Measurements from ENCODE around the gene EREG.

DNA sequence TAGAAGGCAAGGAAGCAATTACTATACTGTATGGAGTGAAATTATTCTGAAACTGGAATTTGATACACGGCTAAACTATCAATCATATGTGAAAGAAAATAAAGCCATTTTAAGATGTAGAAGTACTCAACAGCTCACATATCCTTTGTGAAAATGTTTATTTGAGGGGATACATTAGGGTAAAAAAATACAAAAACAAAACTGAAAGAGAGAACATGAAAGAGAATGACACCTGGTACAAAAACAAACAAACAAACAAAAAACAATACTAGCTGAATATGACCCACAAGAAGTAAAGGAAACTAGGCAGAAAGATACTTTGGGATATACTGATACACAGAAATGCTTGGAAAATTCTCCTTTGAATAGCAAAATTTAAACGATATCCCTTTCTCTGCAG is 59.2 kb downstream of the EREG start:
- TF ChIP-seq, protein P1, sequence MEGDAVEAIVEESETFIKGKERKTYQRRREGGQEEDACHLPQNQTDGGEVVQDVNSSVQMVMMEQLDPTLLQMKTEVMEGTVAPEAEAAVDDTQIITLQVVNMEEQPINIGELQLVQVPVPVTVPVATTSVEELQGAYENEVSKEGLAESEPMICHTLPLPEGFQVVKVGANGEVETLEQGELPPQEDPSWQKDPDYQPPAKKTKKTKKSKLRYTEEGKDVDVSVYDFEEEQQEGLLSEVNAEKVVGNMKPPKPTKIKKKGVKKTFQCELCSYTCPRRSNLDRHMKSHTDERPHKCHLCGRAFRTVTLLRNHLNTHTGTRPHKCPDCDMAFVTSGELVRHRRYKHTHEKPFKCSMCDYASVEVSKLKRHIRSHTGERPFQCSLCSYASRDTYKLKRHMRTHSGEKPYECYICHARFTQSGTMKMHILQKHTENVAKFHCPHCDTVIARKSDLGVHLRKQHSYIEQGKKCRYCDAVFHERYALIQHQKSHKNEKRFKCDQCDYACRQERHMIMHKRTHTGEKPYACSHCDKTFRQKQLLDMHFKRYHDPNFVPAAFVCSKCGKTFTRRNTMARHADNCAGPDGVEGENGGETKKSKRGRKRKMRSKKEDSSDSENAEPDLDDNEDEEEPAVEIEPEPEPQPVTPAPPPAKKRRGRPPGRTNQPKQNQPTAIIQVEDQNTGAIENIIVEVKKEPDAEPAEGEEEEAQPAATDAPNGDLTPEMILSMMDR (IDR thresholded peaks at IDR 0.05 in 2 of 3, conservative IDR thresholded peaks at IDR 0.05 in 1 of 3; ENCODE audit: borderline replicate concordance in 1 of 3, insufficient read depth in 1 of 3, low read depth in 2 of 3, low read length in 2 of 3) = no peak
- no peak for TF ChIP-seq POLR2A (IDR thresholded peaks at IDR 0.05; ENCODE audit: borderline replicate concordance, extremely low read depth, insufficient read depth, insufficient read length)
- TF ChIP-seq POLR2AphosphoS5 (IDR thresholded peaks at IDR 0.05; ENCODE audit: low read depth, low read length) = no peak
- TF ChIP-seq CBX3 (IDR thresholded peaks at IDR 0.05; ENCODE audit: low read depth) = no peak
- no peak for TF ChIP-seq CEBPB (IDR thresholded peaks at IDR 0.05; ENCODE audit: low read depth)
- TF ChIP-seq EGR1 (IDR thresholded peaks at IDR 0.05; ENCODE audit: low read depth) = no peak
- no peak for TF ChIP-seq EZH2 (IDR thresholded peaks at IDR 0.05)
- TF ChIP-seq, protein P2, sequence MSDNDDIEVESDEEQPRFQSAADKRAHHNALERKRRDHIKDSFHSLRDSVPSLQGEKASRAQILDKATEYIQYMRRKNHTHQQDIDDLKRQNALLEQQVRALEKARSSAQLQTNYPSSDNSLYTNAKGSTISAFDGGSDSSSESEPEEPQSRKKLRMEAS (IDR thresholded peaks at IDR 0.05) = no peak
- no peak for TF ChIP-seq RAD21 (IDR thresholded peaks at IDR 0.05; ENCODE audit: low read depth)

Measured in HCT116 (cell line).